Activated CD8-positive, alpha-beta memory T cell treated with anti-CD3 and anti-CD28 coated beads, Interleukin-2, amount 50 U/mL, for 48 hours (primary cell): ENCODE results near the gene MYCN.

Experiments
- DNase-seq: peaks from one replicate; pipeline ENCODE4 v3.0.0-alpha.2; 2020

MYCN gene

GRCh38 chr2:15932394-15933183, 7.8 kb upstream of the MYCN start:
- DNase-seq = no peak

GRCh38 chr2:15933184-15933845, 7.0 kb upstream of the MYCN start:
- DNase-seq = no peak

DNA sequence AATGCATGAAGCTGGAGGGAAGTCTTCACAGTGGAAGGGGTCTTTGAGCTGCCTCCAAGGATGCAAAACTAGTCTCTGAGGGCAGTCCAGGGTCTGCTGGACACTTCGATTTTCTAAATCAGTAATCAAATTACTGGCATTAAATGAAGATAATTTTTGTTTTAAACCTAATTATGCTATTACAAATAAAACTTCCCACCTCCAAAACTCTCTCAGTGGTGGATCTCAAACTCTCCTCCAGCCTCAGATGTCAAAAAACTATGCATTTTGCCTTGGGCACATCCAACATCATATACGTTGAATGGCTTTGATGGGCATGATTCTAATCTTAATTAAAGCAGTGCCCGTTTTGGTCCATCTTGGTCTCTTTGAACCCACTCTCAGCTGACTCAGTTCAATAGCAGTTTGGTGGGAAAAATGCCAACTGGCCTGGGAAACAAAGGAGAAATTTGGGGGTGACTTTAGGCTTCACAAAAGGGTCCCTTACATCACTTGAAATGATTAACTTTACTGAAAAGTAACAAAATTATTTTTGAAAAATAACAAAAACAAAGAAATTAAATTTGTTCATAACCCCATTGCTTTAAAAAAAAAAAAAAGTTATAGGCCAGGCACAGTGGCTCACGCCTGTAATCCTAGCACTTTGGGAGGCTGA, 5.9 kb upstream of the MYCN start:
- no peak for DNase-seq

DNA sequence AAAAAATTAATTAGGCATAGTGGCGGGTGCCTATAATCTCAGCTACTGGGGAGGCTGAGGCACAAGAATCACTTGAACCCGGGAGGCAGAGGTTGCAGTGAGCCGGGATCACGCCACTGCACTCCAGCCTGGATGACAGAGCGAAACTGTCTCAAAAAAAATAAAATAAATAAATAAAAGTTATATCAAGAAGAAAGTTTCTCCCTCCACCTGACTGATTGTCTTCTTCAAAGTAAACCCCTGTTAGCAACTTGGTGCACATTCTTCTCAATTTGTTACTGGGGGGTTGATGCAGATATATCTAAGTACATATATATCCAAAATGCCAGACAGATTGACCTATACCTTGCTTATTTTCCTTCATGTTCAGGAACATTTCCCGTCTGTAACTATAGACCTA, 5.2 kb upstream of the MYCN start:
- DNase-seq = no peak

DNA sequence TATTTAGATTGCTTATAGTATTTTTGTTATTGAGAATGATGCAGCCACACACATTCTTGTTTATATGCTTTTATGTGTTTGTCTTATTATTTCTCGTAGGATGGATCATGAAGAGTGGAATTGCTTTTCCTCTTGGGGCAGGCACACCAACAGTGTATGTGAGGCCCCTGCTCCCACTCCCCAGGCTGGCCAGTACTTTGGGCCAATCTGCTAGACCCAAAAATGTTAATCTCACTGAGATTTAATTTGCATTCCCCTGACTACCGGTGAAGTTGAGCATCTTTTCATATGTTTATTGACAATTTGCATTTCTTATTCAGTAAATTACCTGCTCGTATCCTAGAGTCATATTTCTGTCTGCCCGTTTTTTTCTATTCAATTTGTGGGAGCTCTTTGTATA, 4.7 kb upstream of the MYCN start:
- no peak for DNase-seq

DNA sequence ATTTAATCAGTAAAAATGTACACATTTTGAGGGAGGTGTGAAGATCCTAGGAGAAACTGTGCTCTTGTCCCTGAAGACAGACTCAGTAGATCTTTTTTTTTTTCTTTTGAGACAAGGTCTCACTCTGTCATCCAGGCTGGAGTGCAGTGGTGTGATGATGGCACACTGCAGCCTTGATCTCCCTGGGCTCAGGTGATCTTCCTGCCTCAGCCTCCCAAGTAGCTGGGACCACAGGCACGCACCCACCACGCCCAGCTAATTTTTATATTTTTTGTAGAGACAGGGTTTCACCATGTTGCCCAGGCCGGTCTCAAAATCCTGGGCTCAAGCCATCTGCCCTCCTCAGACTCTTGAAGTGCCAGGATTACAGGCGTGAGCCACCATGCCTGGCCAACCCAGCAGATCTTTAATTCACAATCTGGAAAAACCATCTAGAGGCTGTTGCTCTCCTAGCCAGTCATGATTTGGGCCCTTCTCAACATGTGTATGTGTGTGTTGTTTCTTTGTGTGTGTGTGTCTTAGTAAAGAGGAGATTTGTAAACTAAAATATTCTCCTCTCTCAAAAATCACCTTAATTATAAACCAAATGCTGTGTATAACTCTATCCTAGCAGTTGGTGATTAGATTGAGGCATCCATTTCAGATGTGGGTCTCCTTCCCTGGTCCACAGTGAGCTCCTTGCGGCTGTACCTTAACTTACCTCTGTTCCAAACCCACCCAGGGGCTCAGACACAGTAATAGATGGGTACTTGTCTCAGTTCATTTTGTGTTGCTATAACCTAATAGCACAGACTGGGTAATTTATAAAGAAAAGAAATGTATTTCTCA, 3.9 kb upstream of the MYCN start:
- DNase-seq = no peak

DNA sequence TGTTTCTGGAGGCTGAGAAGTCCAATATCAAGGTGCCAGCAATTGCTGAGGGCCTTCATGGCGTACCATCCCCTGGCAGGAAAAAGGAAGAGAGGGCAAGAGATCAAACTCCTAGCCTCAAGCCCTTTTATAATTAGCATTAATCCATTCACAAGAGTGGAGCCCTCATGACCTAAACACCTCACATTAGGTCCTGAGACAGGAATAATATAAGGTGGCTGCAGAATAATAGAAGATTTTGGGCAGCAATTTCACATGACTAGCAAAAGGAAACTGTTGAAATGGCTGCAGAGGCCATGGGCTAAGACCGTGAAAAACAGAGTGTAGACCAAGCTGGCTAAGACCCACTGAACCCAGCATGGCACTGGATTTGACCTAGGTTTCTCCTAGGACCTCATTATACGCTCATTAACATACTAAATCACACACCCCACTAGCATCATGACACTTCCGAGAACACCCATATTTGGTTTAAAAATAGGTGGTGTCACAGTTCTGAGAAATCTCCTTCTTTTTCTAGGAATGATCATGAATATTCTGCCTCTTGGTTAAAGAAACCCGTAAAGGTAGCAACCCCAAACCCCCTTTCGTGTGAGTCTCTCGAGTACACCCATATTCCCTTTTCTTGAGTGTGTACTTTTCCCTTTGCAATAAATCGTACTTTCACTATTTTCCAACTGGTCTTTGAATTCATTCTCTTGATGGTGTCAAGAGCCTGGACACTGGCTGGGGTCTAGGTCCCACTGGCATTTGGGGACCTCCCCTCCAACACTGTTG, 3.1 kb upstream of the MYCN start:
- DNase-seq = no peak

DNA sequence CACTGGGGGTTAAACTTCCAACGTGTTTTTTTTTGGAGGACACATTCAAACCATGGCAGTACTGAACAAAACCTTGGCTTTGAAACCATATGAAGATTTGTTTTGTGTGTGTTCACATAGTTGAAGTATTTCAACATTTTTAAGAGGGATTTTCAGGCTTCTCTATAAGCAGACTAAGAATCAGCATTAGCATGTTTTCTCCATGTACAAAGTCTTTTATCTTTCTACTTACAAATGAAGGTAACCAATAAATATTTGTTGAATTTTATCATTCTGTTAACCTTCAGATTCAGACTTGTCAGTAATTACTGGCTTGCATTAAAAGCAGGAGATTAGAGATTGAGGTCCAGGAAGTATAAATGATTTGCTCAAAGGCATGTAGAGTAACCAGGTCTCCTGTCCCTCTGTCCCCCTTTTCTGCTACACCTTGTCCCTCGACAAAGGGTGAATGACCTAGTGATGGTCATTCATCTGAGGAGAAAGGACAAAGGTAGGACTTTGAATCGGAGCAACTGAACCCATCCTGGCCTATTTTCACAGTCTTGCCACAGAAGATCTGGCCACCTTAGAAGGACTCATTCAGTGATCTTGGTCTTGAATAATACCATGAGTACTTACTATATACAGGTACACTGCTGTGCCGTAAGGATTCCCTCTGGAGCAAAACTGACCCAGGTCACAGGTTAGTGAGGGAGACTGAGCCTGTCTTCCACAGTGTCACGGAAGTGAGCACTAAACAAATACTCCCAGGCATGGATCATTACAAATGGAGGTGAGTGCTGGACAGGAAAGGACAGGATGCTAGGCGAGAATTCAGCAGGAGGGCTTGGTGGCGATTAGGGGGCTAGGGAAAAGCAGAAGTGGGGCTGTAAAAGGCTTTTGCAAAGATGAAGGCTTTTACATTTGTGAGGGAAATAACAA, 2.2 kb upstream of the MYCN start:
- no peak for DNase-seq

DNA sequence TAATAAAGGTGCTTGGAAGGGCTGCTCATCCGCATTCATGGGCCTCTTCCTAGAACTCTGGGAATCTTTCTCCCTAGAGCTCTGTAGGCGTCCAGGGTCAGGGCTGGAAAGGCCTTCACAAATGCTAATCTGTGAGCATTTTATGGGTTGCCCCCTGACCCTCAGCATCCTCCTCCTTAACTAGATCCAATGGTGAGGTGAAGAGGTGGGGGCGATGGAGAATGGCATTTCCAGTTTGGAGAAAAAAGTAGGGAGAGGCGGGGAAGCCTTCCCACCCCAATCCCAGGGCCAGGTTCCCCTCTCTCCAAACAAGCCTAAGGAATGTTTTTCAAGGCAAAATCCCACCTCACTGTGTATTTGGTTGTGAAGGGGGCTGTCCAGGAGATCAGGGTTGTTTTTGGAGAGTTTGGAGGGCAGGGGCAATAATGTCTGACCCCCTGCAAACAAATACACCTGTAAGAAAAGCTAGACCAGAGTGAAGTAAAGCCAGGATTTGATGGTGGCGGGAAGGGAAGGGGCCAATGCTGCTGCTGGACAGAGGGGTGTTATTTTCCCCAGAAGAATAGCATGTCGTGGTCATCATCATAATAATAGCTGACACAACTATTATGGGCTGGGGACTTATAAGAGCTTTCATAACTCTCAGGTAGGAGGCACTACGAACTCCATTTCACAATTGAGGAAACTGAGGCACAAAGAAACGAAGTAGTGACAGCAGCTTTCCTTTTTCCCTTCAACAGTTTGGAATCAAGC, 1.4 kb upstream of the MYCN start:
- no peak for DNase-seq

DNA sequence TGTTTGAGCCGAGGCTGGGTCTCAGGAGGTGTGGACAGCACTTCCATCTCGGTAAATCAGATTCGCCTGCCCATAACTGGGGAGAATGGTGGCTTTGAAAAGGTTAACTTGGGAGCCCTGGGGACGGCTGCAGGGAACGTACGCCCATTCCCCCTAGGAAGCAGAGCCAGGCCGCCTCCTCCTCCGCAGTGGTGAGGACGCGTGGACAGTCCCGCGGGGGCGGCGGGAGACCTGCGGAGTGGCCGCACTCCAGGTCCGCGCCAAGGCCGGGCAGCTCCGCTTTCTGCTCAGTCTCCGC, 845 bp upstream of the MYCN start:
- DNase-seq = peak; percentile 81

DNA sequence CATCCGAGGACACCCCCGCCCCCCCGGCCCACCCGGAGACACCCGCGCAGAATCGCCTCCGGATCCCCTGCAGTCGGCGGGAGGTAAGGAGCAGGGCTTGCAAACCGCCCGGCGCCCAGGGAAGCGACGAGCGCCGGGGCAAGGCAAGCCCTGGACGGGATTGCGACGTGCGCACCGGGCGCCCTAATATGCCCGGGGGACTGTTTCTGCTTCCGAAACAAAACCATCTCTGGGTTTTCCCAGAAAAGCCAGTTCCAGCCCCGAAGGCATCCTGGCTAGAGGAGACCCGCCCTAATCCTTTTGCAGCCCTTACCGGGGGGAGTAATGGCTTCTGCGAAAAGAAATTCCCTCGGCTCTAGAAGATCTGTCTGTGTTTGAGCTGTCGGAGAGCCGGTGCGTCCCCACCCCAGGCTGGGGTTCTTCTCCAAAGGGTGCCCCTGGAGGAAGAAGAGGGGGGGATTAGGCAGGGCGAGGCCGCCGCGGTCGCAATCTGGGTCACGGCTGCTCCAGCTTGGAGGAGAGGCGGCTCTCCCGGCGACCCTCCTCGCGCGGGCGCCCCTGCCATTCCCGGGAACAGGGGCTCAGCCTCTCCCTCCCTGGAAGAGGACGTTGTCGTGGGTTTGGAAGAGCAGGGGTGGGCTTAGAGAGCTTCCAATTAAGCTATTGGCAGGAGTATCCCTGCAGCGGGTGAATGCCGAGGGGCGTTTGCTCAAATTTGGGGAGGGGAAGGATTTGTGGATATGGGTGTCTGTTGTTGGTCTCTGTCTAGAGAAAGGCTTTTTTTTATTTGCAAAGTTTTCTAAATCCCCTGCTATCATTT, 521 bp downstream of the MYCN start:
- no peak for DNase-seq

DNA sequence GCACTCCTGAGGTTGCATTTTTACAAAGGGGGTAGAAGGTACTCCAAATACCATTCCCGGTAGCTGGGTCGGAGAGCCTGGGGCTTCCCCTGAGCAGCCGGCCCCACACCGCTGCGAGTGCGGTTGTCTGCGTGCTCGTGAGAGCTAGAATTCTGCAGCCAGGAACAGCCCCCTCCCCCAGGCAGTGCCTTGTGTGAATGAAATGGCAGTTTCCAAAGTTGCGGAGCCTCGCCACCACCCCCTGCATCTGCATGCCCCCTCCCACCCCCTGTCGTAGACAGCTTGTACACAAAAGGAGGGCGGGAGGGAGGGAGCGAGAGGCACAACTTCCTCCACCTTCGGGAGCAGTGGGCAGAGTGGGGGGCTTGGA, 1.1 kb downstream of the MYCN start:
- DNase-seq = peak; percentile 54

DNA sequence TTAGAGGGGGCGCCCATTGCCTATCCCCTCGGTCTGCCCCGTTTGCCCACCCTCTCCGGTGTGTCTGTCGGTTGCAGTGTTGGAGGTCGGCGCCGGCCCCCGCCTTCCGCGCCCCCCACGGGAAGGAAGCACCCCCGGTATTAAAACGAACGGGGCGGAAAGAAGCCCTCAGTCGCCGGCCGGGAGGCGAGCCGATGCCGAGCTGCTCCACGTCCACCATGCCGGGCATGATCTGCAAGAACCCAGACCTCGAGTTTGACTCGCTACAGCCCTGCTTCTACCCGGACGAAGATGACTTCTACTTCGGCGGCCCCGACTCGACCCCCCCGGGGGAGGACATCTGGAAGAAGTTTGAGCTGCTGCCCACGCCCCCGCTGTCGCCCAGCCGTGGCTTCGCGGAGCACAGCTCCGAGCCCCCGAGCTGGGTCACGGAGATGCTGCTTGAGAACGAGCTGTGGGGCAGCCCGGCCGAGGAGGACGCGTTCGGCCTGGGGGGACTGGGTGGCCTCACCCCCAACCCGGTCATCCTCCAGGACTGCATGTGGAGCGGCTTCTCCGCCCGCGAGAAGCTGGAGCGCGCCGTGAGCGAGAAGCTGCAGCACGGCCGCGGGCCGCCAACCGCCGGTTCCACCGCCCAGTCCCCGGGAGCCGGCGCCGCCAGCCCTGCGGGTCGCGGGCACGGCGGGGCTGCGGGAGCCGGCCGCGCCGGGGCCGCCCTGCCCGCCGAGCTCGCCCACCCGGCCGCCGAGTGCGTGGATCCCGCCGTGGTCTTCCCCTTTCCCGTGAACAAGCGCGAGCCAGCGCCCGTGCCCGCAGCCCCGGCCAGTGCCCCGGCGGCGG, 1.7 kb downstream of the MYCN start:
- DNase-seq = peak; percentile 59

DNA sequence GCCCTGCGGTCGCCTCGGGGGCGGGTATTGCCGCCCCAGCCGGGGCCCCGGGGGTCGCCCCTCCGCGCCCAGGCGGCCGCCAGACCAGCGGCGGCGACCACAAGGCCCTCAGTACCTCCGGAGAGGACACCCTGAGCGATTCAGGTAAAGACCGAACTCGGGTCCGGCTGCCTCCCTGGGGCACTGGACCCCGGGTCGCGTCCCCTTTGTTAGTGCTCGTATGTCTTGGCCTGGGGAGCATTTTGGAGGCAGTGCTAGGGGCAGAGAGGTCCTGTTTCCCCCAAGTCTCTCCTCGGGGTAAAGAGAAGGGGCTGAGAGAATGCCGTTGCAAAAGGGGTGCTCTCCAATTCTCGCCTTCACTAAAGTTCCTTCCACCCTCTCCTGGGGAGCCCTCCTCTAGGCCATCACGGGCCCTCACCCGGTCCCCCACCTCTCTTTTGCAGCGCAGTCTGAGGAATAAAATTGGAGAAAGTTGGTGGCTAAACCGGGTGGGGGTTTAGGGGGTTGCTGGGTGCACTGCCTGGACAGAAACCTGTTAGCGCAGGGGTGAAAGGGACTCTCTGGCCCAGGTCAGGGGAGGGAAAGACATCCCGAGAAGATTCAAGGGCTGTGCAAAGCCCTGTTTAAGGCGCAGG, 2.5 kb downstream of the MYCN start:
- no peak for DNase-seq

DNA sequence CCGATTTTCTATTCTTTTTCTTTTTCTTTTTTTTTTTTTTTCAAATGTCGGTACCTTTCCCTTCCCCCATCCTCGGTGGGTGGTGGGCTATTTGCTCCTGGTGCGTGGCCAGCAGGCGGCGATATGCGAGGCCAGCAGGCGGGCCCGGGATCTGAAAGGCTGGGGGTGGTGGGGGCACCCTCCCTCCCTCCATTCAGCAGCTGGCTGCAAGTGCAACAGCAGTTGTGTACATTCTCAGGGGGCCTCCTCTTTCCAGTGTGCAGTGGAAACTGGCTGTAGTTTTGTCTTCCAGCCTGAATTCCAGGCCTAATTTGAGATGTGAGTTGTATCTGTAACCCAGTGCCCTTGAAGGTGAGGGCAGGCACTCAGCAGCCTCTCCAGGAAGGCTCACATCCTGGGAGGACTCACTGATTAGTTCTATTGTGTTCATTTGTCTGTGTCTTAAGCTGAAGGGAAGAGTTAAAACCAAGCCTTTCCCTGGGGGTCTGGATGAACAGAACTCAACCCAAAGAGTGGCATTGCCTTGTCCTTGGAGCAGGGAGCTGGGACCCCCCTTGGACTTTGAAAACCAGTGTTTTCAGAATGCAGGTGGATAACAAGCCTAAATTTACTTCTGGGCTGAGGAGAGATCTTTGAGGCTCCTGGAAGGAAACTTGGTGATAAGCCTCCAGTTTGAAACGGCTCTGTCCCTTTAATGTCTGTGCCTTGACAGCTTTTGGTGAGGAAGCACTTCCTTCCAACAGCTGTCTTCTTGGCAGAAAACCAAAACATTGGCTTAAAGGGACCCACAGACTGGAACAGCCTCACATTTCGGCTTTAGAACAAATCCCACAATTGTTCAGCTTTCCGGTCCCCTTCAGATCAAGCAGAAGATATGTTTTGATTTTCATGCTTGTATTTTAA, 3.3 kb downstream of the MYCN start:
- DNase-seq = peak; percentile 59

- DNase-seq = no peak
Observed at GRCh38 chr2:15944325-15945017, 4.1 kb downstream of the MYCN start.
